HG02970 (cell line): ENCODE data around the gene APOC1.
"Not testable (repeated sequence)": the region's sequence is repeated elsewhere in the genome, so short reads cannot be mapped to it uniquely, and the experiment has no call there.

Experiments used
- ATAC-seq: cut with Tn5 transposase; IDR thresholded peaks from one replicate; pipeline ENCODE4 v1.9.1; 2021; ENCODE audit warnings: mild to moderate bottlenecking, moderate library complexity, moderate number of reproducible peaks; ENCODE audit not compliant: unreplicated experiment, low FRiP score

The APOC1 gene

DNA sequence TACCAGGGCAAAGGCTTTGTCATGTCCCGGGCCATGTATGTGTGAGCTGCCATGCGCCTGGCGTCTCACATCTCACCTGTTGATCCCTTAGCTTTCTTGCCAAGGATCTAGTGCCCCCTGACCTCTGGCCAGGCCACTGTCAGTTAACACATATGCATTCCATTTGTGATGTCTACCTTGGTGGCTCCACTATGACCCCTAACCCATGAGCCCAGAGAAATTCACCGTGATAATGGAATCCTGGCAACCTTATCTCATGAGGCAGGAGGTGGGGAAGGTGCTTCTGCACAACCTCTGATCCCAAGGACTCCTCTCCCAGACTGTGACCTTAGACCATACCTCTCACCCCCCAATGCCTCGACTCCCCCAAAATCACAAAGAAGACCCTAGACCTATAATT, 26.1 kb upstream of the APOC1 start:
- not testable (repeated sequence) for ATAC-seq

DNA sequence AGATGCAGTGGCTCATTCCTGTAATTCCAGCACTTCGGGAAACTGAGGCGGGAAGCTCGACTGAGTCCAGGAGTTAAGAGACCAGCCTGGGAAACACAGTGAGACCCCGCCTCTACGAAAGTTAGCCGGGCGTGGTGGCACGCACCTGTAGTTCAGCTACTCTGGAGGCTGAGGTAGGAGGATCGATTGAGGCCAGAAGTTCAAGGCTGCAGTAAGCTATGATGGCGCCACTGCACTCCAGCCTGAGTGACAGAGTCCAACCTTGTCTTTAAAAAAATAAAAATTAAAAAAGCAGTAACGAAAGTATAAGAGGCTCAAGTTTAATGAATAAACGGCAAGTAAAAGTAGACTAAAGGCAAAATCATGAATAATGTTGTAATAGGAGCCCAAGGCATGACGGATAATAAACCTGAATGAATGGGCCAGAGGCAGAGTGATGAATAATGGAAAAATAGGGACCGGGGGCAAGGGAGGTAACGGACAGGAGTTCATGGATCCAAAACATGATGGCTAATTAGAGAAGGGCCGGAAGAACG, 24.5 kb upstream of the APOC1 start:
- ATAC-seq, result no peak

DNA sequence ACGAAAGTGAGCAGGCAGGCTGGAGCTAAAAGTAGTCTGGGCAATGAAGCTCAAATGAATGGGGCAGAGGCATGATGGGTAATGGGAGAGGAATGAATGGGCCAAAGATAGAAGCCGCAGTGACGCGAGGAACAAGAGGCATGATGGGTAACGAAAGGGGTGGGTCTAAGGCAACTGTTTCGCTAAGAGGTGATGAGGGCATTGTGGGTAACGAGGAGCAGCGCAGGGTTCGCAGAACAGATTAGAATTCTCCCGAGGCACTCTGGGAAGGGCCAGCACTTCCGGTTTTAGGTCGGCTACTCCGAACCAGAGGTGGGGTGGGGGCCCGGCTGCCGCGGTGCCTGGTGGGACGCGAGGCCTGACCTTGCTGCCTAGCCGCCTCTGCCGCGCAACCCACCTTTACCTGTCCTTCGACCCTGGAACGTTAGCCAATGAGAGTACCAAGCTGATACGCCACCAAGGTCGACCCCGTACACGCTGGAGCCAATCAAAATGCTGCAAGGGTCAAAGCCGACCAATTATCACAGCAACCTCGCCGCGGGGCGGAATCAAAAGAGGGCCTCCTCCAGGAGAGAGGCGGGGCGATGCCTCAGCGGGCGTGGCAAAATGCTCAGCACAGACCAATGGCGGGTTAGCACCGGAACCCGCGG, 23.9 kb upstream of the APOC1 start:
- ATAC-seq, result peak; percentile 88

DNA sequence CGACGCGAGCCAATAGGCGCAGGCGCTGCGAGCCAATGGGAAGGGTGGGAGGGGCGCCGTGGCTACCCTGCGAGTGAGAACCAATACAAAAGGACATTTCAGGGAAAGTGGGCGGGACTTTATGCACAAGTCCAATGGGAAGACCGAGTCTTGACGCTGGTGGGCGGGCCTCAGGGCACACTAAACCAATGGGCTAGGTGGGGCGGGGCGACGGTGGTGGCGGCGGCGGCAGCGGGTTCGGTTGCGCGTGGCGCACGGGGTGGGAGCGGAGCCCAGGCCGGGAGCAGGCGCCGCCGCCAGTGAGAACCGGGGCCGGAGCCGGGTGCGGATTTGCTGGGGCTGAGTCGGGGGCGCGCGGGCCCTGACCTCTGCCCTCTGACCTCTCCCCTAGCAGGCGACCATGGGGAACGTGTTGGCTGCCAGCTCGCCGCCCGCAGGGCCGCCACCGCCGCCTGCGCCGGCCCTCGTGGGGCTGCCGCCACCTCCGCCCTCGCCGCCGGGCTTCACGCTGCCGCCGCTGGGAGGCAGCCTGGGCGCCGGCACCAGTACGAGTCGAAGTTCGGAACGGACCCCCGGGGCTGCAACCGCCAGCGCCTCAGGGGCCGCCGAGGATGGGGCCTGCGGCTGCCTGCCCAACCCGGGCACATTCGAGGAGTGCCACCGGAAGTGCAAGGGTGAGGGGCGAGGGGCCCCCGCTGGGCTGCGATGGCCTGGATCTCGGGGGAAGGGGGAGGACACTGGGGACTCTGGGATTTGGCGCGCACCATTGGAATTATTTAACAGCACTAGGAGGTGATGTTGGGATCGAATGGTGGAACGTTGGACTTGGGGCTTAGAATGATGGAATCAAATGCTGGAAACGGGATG, 23.2 kb upstream of the APOC1 start, which contains the start of gene TOMM40:
TSS of gene TOMM40 (plus strand) at position 239 of the 867 bp plus-strand sequence. CDS start at position 401, 162 bp downstream.
- ATAC-seq, result no peak

DNA sequence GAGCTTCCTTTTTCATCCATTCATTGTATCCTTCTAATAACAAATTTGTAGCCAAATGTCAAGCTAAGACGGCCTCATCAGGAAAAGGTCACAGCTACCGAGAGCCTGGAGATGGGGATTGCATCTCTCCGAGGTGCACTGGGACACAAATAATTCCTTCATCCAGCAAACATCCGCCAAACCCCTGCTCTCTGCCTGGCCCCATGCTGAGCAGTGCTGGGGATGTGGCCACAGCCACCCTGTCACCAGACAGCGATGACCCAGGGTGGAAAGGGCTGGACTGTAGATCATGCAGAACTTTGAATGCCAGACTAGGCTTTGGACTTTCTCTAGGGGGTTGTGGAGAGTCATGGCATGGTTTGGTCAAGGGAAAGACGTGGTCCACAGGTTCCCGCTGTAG, 21.5 kb upstream of the APOC1 start:
- no peak for ATAC-seq

DNA sequence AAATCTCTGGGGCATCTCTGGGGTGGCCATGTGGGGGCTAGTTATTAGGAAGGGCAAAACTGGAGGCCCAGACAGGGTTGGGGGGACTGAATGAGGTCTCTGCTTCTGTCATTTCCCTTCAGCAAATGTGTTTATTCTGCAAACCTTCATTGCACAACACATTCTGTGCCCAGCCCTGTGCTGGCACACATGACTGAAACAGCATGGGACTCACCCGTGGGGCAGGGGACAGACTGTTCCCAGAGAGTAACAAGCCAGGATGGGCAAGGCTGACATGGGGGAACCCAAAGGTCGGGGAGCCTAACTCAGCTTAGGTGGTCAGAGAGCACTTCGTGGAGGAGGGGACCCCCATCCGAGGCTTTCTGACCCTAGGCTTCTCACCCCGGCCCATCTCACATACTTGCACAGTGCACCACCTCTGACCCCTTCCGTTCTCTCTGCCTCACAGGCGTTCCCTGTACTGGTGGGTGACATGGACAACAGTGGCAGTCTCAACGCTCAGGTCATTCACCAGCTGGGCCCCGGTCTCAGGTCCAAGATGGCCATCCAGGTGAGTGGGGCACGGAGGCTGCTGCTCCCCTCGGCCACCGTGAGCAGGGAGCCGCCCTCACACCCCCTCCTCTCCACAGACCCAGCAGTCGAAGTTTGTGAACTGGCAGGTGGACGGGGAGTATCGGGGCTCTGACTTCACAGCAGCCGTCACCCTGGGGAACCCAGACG, 20.9 kb upstream of the APOC1 start:
- ATAC-seq, result no peak

DNA sequence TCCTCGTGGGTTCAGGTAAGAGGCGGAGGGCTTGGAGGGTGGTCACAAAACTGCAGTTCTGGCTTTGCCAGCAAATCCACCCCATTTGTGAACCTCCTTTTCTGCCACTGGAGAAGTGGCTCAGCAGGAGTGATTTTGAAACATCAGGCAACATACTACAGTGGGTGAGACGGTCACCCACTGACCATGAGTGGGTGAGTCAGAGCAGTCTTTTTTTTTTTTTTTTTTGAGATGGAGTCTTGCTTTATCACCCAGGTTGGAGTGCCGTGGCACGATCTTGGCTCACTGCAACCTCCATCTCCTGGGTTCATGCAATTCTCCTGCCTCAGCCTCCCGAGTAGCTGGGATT, 20.4 kb upstream of the APOC1 start:
- no peak for ATAC-seq

DNA sequence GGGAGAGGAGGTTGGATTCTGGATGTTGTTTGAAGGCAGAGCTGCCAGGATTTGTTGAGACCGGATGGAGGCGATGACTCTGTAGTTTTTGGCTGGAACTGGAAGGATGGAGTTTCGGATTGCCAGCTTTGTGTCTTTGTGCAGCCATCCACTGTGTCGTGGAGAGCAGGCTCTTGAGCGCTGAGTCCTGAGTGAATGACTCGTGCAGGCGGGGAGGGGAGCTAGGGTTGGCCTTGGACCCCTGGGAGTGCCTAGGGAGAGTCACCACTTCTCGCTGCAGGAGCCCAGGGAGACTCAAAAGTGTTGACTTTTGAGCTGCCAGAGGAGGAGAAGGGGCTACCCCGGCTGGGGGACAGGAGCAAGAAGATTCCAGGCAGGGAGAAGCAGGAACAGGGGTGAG, 19.5 kb upstream of the APOC1 start:
- ATAC-seq, result no peak

DNA sequence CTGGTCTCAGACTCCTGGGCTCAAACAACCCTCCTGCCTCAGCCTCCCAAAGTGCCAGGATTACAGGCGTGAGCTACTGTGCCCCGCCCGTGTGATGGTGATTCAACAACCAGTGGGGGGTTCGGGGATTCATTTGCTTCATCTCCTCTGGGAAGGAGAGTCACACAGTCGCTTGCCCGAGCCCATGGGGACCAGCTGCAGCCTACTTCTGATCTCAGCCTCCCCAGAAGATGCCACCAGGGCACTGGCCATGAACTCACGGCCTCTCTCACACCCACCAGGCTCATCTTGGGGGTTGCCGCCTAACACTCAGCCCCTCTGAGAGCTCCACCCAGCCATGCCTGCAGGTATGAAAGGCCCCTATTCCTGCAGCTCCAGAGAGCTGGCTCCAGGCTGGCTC, 16.6 kb upstream of the APOC1 start:
- ATAC-seq, result no peak

DNA sequence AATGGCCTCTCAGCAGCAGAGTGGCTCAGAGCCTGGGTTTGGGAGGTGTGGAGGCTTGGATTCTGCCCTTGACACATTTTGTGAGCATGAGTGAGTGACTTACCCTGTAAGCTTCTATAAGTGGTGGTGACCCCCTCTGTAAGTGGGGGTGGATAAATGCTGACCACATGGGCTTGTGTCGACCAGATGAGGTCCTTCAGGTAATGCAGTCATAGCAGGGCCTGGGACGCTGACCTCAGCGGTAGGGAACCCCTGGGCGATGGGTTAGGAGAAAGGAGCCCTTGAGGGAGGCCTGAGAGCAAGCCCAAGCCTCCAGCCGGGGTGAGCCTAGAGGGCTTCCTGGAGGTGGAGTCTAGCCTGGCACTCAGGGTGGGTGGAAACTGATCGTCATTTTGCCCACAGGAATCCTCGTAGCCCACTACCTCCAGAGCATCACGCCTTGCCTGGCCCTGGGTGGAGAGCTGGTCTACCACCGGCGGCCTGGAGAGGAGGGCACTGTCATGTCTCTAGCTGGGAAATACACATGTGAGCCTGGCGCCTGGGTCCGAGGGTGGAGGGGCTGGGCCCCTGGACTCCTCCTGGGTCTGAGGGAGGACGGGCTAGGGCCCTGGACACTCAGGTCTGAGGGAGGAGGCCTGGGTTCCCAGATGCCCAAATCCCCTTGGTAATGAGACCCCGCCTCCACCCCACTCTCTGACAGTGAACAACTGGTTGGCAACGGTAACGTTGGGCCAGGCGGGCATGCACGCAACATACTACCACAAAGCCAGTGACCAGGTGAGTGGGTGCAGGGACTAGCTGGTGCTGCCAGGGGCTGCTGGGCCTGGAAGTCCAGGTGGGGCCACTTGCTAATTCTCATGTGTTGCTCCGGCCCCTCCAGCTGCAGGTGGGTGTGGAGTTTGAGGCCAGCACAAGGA, 13.8 kb upstream of the APOC1 start:
- ATAC-seq, result no peak

DNA sequence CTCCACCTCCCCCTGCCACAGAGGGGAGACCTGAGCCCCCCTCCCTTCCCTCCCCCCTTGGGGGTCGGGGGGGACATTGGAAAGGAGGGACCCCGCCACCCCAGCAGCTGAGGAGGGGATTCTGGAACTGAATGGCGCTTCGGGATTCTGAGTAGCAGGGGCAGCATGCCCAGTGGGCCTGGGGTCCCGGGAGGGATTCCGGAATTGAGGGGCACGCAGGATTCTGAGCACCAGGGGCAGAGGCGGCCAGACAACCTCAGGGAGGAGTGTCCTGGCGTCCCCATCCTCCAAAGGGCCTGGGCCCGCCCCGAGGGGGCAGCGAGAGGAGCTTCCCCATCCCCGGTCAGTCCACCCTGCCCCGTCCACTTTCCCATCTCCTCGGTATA, 11.2 kb upstream of the APOC1 start:
- no peak for ATAC-seq

DNA sequence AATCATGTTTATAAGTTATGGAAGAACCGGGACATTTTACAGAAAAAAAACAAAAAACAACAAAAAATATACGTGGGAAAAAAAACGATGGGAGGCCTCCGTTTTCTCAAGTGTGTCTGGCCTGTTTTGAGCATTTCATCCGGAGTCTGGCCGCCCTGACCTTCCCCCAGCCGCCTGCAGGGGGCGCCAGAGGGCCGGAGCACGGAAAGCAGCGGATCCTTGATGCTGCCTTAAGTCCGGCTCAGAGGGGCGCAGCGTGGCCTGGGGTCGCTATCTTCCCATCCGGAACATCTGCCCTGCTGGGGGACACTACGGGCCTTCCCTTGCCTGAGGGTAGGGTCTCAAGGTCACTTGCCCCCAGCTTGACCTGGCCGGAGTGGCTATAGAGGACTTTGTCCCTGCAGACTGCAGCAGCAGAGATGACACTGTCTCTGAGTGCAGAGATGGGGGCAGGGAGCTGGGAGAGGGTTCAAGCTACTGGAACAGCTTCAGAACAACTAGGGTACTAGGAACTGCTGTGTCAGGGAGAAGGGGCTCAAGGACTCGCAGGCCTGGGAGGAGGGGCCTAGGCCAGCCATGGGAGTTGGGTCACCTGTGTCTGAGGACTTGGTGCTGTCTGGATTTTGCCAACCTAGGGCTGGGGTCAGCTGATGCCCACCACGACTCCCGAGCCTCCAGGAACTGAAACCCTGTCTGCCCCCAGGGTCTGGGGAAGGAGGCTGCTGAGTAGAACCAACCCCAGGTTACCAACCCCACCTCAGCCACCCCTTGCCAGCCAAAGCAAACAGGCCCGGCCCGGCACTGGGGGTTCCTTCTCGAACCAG, 10.6 kb upstream of the APOC1 start:
- no peak for ATAC-seq

DNA sequence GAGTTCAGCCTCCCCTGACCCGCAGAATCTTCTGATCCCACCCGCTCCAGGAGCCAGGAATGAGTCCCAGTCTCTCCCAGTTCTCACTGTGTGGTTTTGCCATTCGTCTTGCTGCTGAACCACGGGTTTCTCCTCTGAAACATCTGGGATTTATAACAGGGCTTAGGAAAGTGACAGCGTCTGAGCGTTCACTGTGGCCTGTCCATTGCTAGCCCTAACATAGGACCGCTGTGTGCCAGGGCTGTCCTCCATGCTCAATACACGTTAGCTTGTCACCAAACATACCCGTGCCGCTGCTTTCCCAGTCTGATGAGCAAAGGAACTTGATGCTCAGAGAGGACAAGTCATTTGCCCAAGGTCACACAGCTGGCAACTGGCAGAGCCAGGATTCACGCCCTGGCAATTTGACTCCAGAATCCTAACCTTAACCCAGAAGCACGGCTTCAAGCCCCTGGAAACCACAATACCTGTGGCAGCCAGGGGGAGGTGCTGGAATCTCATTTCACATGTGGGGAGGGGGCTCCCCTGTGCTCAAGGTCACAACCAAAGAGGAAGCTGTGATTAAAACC, 9.9 kb upstream of the APOC1 start:
- no peak for ATAC-seq

DNA sequence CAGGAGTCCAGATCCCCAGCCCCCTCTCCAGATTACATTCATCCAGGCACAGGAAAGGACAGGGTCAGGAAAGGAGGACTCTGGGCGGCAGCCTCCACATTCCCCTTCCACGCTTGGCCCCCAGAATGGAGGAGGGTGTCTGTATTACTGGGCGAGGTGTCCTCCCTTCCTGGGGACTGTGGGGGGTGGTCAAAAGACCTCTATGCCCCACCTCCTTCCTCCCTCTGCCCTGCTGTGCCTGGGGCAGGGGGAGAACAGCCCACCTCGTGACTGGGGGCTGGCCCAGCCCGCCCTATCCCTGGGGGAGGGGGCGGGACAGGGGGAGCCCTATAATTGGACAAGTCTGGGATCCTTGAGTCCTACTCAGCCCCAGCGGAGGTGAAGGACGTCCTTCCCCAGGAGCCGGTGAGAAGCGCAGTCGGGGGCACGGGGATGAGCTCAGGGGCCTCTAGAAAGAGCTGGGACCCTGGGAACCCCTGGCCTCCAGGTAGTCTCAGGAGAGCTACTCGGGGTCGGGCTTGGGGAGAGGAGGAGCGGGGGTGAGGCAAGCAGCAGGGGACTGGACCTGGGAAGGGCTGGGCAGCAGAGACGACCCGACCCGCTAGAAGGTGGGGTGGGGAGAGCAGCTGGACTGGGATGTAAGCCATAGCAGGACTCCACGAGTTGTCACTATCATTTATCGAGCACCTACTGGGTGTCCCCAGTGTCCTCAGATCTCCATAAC, 8.8 kb upstream of the APOC1 start, which contains the start of gene APOE:
TSS of gene APOE (plus strand) at position 360 of the 724 bp plus-strand sequence. CDS start 829 bp downstream, outside the sequence.
- ATAC-seq, result no peak

DNA sequence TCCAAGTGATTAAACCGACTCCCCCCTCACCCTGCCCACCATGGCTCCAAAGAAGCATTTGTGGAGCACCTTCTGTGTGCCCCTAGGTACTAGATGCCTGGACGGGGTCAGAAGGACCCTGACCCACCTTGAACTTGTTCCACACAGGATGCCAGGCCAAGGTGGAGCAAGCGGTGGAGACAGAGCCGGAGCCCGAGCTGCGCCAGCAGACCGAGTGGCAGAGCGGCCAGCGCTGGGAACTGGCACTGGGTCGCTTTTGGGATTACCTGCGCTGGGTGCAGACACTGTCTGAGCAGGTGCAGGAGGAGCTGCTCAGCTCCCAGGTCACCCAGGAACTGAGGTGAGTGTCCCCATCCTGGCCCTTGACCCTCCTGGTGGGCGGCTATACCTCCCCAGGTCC, 6.8 kb upstream of the APOC1 start:
- ATAC-seq, result no peak

DNA sequence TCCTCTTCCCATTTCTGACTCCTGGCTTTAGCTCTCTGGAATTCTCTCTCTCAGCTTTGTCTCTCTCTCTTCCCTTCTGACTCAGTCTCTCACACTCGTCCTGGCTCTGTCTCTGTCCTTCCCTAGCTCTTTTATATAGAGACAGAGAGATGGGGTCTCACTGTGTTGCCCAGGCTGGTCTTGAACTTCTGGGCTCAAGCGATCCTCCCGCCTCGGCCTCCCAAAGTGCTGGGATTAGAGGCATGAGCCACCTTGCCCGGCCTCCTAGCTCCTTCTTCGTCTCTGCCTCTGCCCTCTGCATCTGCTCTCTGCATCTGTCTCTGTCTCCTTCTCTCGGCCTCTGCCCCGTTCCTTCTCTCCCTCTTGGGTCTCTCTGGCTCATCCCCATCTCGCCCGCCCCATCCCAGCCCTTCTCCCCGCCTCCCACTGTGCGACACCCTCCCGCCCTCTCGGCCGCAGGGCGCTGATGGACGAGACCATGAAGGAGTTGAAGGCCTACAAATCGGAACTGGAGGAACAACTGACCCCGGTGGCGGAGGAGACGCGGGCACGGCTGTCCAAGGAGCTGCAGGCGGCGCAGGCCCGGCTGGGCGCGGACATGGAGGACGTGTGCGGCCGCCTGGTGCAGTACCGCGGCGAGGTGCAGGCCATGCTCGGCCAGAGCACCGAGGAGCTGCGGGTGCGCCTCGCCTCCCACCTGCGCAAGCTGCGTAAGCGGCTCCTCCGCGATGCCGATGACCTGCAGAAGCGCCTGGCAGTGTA, 6.2 kb upstream of the APOC1 start:
- no peak for ATAC-seq

DNA sequence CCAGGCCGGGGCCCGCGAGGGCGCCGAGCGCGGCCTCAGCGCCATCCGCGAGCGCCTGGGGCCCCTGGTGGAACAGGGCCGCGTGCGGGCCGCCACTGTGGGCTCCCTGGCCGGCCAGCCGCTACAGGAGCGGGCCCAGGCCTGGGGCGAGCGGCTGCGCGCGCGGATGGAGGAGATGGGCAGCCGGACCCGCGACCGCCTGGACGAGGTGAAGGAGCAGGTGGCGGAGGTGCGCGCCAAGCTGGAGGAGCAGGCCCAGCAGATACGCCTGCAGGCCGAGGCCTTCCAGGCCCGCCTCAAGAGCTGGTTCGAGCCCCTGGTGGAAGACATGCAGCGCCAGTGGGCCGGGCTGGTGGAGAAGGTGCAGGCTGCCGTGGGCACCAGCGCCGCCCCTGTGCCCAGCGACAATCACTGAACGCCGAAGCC, 5.6 kb upstream of the APOC1 start:
- ATAC-seq, result no peak
